ENCODE data around the gene ADAMTS9.

The ADAMTS9 gene

DNA sequence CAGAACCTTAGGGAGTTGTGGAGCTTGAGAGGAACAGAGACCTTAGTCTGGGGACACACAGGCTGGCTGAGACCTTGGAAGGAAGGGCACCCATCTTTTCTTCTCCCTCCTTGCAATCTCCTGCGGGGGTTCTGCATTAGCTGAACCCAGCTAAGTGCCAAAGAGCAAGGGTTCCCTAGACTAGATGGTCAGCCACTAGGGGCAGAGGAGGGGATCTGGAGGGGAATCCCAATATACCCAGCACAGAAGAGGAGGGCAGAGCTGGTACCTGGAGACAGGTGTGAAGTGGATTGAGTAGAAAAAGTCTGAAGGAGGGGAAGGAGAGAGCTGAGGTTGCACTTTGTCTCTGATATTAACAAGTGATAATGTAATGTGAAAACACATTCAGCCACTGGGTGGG lies 212.8 kb downstream of the ADAMTS9 start:
- no peak for DNase-seq

DNA sequence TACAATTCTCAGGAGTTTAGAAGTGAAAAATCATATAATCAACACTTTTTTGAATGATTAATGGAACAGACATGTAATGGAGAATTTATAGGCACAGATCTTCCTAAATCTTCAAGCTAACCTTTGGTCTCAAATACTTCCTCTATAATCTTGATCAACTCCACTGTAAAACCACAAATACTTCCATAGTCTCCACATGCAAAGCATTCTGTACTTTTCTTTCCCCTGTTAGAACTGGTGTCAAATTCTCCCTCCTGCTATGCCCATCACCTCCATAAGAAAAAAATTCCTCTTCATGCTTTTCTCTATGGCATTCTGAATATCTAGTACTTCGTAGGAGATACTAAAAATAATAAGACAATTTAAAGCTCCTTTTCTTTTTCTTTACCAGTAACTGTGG lies 214.3 kb downstream of the ADAMTS9 start:
- peak; percentile 21 for DNase-seq

DNA sequence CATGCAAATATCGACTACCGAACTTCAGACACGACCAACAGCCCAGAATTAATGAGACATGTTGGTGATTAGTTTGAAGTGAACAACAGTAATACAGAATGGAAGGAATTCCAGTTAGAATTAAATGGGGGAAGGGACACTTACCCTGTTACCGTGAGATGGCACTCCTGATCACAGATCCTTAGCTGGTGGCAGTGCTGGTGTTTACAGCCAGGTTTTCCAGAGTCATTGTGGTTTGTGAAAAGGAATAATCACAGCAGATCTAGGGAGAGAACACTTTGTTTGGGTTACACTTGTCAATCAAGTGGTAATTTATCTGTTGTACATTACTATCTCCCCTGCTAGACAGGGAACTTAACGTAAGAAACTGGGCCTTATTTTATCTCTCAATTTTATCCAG lies 217.4 kb downstream of the ADAMTS9 start:
- no peak for DNase-seq

DNA sequence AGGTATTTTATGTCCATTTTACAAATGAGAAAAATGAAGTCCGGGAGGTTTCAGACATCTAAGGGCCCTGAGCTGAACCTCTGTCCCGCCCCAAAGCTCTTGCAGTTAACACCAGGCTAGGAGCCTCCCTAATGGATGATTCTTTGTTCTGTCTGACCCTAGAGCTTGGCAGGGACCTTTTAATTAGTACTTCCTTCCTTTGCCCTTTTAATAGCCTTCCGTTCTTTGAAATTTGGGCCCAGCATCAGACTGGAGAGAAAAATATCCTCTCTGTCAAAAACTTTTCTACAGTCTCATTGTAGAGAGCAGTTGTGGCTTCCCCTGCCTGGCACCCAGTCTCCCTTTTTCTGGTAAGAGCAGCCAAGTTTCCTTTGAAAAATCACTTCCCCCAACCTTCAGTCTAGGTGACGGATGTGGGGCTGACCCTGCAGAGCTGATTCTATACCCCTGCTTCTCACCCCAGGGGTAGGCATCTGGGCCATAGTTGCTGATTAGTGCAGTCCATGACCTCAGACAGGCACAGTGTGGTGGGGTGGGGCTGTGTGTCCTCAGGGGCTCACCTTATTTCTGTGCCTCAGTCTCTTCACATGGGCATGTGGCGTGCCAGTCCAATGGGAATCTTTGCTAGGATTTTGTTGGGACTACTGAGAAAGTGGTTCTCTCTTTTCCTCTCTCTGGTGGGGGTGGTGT lies 220.4 kb downstream of the ADAMTS9 start:
- no peak for DNase-seq

All from MV-4-11 (cell line).